Calu3 (cell line): ENCODE measurements around the gene ANKRD13D. TPM values are rescaled to one million over a fixed set of nuclear protein-coding genes. Genes with fewer than 3 reads are reported as not detected.

Experiments
- BruUV-seq: library from RNA; stranded (reverse); fragments of 400-500 nt; replicated peaks from 2 replicates; lab custom pipeline; 2021; lab: Mats Ljungman, UMichigan
- CTCF ChIA-PET: fragments of 300-600 bp; sonication (Branson Sonifier 250); formaldehyde crosslinking; loops from one replicate; lab custom pipeline; 2022; ENCODE audit warnings: antibody characterized with exemption; lab: Charles Lee
- DNase-seq: peaks from one replicate; pipeline ENCODE4 v3.0.0; 2022
- H3K27ac Mint-ChIP-seq: one replicate; pipeline ENCODE4 v1.8.0; 2022; ENCODE audit warnings: mixed read lengths; ENCODE audit not compliant: unreplicated experiment
- H3K27me3 Mint-ChIP-seq: one replicate; pipeline ENCODE4 v1.8.0; 2022; ENCODE audit warnings: mixed read lengths; ENCODE audit not compliant: unreplicated experiment
- H3K36me3 Mint-ChIP-seq: one replicate; pipeline ENCODE4 v1.8.0; 2022; ENCODE audit warnings: mild to moderate bottlenecking, moderate library complexity, mixed read lengths; ENCODE audit not compliant: insufficient read depth, unreplicated experiment
- H3K4me1 Mint-ChIP-seq: one replicate; pipeline ENCODE4 v1.8.0; 2022; ENCODE audit warnings: mild to moderate bottlenecking, low read depth, mixed read lengths; ENCODE audit not compliant: unreplicated experiment
- H3K4me3 Mint-ChIP-seq: one replicate; pipeline ENCODE4 v1.8.0; 2022; ENCODE audit warnings: mild to moderate bottlenecking, low read depth, moderate library complexity, mixed read lengths; ENCODE audit not compliant: unreplicated experiment
- H3K9me3 Mint-ChIP-seq: one replicate; pipeline ENCODE4 v1.8.0; 2022; ENCODE audit warnings: low read depth, mixed read lengths; ENCODE audit not compliant: unreplicated experiment
- CTCF ChIP-seq: fragments of 200-600 bp; IDR thresholded peaks from one replicate; pipeline ENCODE4 v1.8.0; 2022; ENCODE audit warnings: antibody characterized with exemption; ENCODE audit not compliant: unreplicated experiment
- intact Hi-C: fragments of 100-400 bp; cut with micrococcal nuclease; formaldehyde crosslinking; loops from one replicate; pipeline ENCODE4 v1.10.0; 2022; ENCODE audit not compliant: unreplicated experiment
- total RNA-seq: library from RNA; stranded (reverse); gene quantifications from 2 replicates; pipeline ENCODE4 v1.2.3, GENCODE V29; 2022

The ANKRD13D gene
- total RNA-seq, 1 experiment from 2014 or later = 50.8 TPM

DNA sequence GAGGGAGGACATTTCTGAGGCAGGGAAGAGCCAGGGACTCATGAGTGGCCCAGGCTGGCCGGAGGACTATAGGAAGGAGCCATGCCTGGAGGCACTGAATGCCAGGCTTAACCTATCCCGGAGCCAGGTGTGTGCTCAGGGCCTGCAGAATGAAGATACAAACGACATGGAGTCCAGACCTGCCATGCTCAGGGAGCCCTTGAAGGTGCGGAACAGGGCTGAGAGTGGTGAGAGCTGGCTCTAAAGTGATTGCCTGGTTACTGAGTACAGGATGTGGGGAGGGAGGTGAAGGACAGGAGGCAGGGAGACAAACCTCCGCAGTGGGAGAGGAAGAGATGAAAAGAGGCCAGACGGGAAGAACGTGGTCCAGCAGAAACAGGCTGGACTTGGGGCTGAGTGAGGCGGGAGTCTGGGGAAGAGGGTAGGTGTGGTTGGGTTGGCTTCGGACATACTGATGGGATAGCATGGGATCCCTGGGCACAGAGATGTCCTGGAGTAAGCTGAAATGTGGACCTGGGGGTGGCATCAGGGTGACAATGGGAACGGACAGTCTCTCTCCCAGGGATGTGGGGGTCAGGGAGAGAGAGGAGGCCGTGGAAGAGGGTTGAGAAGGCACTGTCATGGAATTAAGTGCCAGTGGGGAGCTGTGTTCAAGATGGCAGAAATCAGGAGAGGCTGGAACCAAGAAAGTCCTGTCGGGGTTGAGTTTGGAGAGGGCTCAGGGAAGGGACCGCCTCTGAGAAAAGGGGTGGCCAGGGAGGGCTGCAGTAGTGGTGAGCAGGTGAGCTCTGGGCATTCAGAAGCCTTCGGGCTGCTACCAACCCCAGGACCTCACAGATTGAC is 1.5 kb upstream of the ANKRD13D start:
- Mint-ChIP-seq H3K9me3 (no peaks in the 10 kb centered on the region), H3K4me3 (peak overlapping the region; percentile 81), H3K27ac (peak overlapping the region; percentile 92), H3K4me1 (peaks cover 20% of the 10 kb centered on the region), H3K27me3 (no peaks in the 10 kb centered on the region), H3K36me3 (peaks cover 73% of the 10 kb centered on the region)
- intact Hi-C loops = no loop called here
- no peak for DNase-seq
- TF ChIP-seq CTCF = no peak
- no TSS peak for BruUV-seq
- CTCF ChIA-PET = no interaction called here

- H3K9me3 Mint-ChIP-seq = no peaks in the 10 kb centered on the region
- H3K4me1 Mint-ChIP-seq = peaks cover 25% of the 10 kb centered on the region
- CTCF ChIA-PET = interaction anchor here (1.3 kb wide), 1 partner anchor 24 kb away, joined by 3 read pairs; no protein-coding TSS in a partner anchor
- peak overlapping the region; percentile 81 for H3K4me3 Mint-ChIP-seq
- DNase-seq = no peak
- intact Hi-C loops = no loop called here
- H3K36me3 Mint-ChIP-seq = peaks cover 73% of the 10 kb centered on the region
- no peak for TF ChIP-seq CTCF
- H3K27ac Mint-ChIP-seq = peak overlapping the region; percentile 92
- H3K27me3 Mint-ChIP-seq = no peaks in the 10 kb centered on the region
- BruUV-seq = TSS peak; percentile 89
Measured at GRCh38 chr11:67288198-67288451, 978 bp upstream of the ANKRD13D start.

- CTCF ChIA-PET = interaction anchor here (1.2 to 1.3 kb wide), 2 partner anchors 16 to 24 kb away, joined by 3 read pairs; no protein-coding TSS in a partner anchor
- Mint-ChIP-seq H3K9me3 (no peaks in the 10 kb centered on the region), H3K27me3 (no peaks in the 10 kb centered on the region), H3K4me1 (peaks cover 25% of the 10 kb centered on the region), H3K4me3 (peak overlapping the region; percentile 81), H3K27ac (peak overlapping the region; percentile 92), H3K36me3 (peaks cover 73% of the 10 kb centered on the region)
- no TSS peak for BruUV-seq
- intact Hi-C loops = no loop called here
- peak; percentile 84 for DNase-seq
- no peak for TF ChIP-seq CTCF
Measured at GRCh38 chr11:67288452-67289225, 464 bp upstream of the ANKRD13D start.

- BruUV-seq = no TSS peak
- CTCF ChIA-PET = interaction anchor here (1.2 kb wide), 1 partner anchor 15 kb away, joined by 3 read pairs; no protein-coding TSS in a partner anchor
- peaks cover 25% of the 10 kb centered on the region for H3K4me1 Mint-ChIP-seq
- H3K36me3 Mint-ChIP-seq = peaks cover 68% of the 10 kb centered on the region
- H3K4me3 Mint-ChIP-seq = peak overlapping the region; percentile 81
- no peaks in the 10 kb centered on the region for H3K27me3 Mint-ChIP-seq
- no peak for TF ChIP-seq CTCF
- no peak for DNase-seq
- H3K27ac Mint-ChIP-seq = peak overlapping the region; percentile 81
- no peaks in the 10 kb centered on the region for H3K9me3 Mint-ChIP-seq
- intact Hi-C loops = no loop called here
Measured at GRCh38 chr11:67289651-67290479, 762 bp downstream of the ANKRD13D start.
